GM12872 (cell line): ENCODE data around the gene SNX8.

Source experiments
- TF ChIP-seq, protein P1 (sequence below): IDR thresholded peaks from 3 replicates; pipeline ENCODE4 v1.5.1; 2011; ENCODE audit warnings: low read depth, mild to moderate bottlenecking, low read length, moderate library complexity; ENCODE audit not compliant: insufficient read depth

The SNX8 gene

DNA sequence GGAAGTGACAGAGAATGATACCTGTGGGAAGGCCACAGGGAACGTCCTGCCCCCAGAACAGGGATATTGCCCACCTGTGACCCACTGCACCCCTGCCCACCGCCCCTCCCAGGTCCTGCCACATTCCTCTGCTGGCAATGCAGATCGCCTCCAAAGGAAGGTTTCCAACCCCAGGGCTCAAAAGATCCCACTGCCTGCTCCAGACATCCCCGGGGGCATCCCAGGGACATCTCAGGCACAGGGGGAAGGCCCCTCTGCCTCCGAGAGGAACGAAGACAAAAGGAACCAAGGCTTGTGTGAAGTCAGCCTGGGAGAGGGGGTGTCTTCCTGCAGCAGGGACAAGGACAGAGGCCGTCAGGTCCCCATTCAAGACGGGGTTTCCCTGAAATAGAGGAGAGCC is 43.7 kb downstream of the SNX8 start:
- TF ChIP-seq, protein P1, sequence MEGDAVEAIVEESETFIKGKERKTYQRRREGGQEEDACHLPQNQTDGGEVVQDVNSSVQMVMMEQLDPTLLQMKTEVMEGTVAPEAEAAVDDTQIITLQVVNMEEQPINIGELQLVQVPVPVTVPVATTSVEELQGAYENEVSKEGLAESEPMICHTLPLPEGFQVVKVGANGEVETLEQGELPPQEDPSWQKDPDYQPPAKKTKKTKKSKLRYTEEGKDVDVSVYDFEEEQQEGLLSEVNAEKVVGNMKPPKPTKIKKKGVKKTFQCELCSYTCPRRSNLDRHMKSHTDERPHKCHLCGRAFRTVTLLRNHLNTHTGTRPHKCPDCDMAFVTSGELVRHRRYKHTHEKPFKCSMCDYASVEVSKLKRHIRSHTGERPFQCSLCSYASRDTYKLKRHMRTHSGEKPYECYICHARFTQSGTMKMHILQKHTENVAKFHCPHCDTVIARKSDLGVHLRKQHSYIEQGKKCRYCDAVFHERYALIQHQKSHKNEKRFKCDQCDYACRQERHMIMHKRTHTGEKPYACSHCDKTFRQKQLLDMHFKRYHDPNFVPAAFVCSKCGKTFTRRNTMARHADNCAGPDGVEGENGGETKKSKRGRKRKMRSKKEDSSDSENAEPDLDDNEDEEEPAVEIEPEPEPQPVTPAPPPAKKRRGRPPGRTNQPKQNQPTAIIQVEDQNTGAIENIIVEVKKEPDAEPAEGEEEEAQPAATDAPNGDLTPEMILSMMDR, result no peak

DNA sequence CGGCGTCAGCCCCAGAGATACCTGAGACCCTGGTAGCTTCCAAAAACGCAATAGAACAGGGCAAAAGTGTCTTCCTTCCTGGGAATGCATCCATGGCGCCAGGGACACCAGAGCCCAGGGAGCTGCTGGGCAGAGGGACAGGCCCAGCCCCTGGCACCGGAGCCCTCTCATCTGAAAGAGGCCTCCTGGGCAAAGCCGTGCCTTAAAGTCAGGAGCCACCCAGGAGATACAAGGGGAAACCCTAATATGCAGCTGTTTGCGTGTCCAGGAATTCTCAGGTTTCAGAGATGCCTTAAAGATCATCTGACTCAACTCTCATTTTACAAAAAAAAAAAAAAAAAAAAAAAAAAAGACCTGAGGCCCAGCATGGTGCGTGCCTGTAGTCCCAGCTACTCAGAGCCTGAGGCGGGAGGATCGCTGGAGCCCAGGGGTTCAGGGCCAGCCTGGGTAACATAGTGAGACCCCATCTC is 44.2 kb downstream of the SNX8 start:
- TF ChIP-seq, protein P1, result no peak

DNA sequence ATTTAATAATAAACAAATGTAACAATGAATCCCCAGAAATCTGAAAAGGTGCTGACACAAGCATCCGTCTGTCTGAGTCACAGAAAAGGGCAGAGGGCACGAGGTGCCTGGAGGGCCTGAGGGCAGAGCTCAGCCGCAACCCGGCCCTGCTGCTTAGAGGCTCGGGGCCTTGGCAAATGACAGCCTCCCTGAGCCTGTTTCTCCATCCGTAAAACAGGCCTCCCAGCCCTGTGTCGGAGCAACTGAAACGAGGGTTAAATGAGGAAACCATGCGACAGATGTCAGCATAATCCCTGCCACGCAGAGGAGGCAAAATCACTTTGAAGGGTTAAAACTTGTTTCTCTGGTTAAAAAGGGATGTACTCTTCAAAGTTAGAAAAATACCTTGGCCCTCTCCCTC is 47.3 kb downstream of the SNX8 start:
- TF ChIP-seq, protein P1, result no peak

DNA sequence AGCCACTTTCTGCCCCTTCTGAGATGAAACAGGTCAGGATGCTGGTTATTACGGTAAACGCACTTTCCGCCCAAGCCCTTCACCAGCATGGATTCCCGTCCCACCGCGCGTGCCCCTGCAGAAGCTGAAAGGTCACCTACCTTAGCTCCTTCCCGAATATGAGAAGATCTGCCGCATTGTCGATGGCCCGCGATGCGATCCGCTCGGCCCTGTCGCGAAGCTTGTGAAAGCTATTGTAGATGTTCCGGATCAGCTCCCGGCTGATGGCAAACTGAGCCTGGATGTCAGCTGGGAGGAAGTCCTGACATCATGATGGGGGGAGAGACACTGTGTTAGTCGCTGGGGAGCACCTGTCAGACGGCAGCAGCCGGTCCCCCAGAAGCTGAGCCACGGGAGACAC is 50.1 kb downstream of the SNX8 start:
- TF ChIP-seq, protein P1, result no peak

DNA sequence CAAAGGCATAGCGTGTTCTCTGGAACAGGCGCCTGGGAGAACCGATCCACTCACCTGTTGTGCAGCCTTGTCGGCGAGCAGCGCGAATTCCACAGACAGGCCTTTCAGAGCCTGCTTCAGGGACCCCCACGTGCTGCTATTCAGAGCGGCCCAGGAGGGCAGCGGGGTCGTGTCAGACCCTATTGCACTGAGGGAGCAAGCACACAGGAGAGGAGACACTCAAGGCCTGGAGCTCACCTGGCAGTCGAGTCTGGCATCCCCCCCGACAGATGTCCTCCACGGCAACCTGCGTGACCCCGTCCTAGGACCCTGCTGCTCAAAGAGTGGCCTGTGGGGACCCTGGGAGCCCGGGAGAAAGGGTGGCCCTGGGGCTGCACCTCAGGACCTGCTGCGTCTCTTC is 51.1 kb downstream of the SNX8 start:
- TF ChIP-seq, protein P1, result no peak

DNA sequence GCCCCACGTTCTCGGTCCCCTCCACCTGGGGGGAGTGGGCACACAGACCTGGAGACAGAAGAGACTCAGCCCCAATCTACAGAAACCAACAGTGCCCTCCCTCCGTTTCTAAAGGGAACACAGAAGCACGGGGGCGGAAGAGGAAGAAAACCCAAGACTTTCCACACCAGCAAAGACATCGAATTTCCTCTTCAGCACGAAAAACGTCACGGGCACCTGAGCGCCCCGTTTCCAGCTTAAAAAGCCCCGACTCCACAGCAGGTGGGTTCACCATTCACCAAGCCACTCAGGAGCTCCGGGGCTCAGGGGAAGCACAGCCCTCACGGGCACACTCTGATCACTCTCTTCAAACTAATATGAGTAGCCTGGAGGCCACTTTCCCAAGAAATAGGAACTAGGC is 52.6 kb downstream of the SNX8 start:
- TF ChIP-seq, protein P1, result no peak

DNA sequence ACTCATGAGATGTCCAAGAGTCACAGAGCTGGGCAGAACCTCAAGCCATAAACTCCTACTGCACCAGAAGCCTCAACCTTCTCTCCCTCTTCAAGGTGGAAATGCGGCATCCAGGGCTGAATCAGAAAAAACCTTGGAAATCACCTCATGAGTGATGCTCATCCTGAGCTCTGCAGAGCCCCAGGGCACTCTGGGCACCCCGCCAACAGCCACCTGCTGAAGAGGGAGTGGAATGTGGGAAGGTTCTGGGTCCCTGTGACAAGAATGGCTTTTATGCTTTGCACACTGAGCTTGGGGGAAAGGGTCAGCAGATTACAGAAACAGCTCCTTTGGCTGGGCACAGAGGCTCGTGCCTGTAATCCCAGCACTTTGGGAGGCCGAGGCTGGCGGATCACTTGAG is 53.4 kb downstream of the SNX8 start:
- TF ChIP-seq, protein P1, result no peak

DNA sequence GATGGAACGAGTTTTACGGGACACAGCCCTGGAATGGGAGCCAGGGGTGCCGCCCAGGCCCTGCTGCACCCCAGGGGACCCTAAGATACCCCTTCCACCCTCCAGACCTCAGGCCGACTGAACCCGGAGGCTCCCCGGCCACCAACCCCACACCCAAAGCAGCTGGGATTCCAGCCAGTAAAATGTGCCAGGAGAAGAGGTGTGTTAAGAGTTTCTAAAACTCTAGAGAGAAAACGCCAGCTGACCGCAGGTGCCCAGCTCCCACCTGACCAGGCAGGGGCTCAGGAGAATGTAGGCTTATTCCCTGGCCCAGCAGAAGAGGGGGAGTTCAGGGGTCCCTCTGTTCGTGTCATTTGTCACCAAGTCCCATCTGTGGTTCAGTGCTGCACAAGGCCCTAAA is 54.8 kb downstream of the SNX8 start:
- TF ChIP-seq, protein P1, result no peak
